CMK (cell line): Measurements from ENCODE around the gene BRD7.

Source experiments
- DNase-seq: peaks from one replicate; pipeline ENCODE4 v3.0.0-alpha.2; 2010; ENCODE audit warnings: low read depth

Gene BRD7

DNA sequence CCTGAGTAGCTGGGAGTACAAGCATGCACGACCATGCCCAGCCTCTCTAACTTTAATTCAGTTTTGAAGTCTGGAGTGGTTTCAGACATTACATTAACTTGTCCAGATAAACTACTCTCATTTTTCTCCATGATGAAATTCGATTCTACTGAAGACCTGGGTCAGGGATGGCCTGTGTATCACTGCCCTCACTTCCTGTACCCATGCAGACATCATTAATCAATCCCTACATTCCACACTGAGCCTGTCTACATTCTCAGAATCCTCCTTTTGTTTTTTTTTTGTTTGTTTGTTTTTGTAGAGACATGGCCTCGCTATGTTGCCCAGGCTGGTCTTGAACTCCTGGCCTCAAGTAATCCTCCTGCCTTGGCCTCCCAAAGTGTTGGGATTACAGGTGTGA lies 79.9 kb downstream of the BRD7 start:
- DNase-seq, result no peak

DNA sequence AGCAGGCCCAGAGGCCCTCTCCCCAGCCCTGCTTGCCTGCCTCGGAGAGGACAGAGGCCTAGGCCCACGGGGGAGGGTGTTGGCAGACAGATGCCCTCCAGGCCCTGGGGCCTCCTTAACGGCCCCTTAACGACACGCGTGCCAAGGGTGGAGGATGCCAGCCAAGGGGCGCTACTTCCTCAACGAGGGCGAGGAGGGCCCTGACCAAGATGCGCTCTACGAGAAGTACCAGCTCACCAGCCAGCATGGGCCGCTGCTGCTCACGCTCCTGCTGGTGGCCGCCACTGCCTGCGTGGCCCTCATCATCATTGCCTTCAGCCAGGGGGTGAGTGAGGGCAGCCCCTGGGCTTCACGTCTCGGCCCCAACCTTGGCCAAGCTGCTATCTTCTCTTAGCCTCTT lies 80.8 kb downstream of the BRD7 start:
- DNase-seq, result no peak

DNA sequence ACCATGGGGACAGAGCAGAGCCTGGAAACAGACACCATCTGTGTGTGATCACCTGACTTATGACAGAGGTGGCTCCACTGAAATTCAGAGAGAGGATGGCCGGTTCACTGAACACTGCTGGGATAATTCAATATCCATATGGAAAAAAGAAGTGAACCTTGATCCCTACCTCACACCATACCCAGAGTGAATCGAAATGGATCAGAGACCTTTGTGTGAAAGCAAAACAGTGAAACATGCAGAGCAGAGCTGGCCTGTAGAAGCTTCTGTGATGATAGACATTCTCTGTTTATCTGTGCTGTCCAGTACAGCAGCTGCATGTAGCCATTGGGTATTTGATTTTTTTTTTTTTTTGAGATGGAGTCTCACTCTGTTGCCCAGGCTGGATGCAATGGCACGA lies 82.1 kb downstream of the BRD7 start:
- no peak for DNase-seq

DNA sequence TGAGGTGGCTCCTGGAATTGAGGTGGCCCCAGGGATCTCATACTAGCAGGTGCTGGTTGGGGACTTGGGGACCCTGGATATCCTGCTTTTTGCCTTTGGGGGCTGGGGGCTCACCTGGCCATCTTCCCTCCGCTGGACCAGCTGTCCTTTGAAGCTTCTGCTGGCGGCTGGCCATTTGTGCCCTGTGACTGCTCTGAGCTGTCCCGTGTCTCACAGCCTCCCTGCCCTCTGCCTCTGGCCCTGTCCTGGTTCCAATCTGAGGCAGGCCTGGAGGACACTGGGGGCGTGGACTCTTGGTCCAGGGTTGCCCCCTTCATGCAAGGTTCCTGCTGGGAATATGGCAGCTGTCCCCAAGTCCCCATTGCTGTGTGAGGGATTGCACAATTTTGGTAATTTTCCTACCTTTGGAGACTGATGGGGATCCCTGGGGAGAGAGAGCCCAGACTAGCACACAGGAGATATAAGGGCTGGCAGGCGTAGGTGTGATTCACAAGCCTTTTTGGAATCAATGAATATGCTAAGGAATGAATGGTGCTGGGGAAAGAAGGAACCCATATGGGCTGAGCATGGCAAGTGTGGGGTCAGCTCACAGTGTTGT lies 83.3 kb downstream of the BRD7 start:
- no peak for DNase-seq

DNA sequence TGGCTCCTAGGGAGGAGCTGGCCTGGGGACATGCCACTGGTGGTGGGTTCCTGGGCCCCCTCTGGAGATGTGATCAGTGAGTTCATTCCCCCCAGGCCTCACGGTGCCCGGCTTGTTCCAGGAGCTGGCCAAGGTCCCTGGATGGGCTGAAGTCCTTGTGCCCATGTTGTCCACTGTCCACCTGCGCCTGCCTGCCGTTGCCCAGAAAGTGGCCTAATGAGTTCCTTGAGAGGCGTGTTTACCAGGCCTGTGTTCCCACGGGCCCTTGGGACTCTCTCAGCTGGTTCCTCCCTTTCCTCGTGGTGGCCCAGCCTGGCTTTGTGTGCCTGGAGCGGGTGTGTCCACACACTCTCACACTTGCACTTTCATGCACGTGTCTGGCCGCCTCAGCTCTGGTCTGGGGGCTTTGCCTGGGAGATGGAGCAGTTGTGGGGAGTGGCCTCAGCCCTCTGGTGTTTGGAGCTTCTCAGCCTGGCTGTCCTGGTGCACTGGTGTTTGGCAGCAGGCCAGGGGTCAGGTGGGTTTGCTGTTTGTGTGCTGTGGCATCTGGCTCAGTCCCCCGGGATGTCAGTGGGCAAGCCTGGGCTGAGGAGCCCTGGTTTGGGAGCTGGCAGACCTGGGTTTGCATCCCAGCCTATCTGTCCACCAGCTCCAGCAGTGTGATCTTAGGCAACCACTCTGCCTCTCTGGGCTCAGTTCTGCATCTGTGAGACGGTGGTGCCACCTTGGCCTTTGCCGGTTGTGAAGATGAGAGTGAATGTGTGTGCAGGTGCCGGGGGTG lies 84.5 kb downstream of the BRD7 start:
- no peak for DNase-seq

DNA sequence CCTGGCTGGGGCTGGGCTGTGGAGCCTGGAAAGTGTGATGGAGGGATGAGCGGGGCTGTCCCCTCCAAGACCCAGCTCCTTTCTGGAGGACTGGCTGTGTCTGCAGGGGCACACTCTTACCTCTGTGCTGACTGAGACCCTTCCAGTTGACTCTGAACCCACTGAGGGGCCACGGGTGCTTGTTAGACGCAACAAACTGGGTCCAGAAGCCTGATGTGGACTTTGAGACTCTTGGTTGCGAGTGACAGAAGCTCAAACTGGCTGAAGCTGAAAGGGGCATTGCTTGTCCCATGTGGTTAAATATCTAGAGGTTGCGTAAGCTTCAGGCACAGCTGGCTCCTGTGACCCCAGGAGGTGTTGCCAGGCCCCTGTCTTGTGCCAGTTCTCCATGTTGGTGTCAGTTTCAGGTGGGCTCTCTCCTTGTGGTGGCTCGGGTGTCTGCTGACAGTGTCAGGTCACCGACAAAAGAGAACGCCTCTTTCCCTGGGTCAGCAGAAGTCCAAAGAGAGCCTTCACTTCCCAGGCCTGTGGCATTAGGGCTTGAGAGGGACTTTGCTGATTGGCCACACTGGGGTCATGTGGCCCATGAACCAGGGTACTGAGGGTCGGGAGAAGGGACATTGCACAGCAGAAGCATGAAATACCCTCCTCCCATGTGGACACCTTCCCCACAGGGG lies 85.7 kb downstream of the BRD7 start:
- DNase-seq, result no peak

DNA sequence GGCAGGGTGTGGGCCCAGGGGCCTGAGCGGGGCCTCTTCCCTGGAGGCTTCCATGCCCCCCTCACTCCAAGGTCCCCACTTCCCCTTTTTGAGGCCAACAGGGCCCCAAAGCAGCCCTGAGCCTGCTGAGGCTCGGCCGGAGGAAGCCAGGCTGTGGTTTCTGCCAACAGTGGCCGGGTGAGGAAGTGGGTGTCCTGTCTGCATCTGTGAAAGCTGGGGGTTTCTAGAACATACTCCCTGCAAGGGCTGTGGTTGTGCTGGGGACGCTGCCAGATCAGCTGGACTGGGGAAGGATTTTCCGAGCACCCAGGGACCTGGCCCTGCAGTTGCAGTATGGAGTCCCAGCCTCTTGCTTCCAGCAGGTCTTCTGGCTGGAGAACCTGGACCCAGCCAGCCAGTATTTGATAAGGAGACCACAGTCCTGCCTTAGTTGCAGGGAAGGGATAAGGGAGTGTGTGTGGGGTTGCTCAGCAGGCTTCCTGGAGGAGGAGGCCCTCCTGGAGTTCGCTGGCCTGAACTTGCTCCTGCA lies 86.7 kb downstream of the BRD7 start:
- DNase-seq, result peak; percentile 81

DNA sequence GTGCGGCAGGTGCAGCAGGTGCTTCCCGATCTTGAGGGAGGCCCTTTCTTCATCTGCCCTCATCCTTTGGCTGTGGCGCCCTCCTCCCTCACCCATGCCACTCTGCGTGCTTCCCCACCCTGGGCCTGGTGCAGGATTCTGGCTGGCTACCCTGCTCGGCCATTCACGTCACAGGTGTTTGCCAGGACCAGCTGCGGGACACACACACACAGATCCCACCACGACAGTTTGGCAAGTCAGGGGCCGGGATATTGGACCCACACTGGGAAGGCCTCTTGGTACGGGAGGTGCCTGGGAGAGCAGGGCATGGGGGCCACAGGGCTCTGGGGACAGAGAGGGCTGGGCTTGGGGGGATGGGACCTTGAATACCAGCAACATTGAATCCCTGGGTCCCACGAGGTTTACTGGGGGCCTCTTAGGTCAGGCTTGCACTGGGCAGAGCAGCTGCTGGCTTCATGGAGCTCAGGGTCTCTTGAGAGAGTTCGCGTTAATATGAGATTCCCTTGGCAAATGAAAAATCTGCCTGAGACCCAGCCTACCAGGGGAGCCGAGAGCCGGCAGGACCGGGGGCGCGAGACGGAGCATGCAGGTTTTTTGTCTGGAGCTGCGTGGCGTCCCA lies 87.3 kb downstream of the BRD7 start:
- DNase-seq, result no peak

DNA sequence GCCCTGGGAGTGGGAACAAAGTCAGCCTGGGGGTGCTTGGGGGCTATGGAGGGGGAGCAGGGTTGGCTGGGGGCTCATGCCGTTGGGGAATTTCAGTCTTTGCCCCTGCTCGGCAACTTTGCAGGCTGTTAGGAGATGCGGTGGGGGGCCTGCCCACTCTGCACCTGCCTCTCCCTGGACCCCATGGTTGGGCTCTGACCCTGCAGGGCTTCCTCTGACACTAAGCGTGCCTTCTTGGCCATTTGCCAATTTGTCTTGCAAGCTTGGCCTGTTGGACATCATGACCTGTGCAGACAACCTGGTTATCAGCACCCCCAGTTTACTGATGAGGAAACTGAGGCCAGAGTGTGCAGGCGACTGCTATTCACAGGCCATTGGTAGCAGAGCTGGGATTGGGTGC lies 87.9 kb downstream of the BRD7 start:
- no peak for DNase-seq

DNA sequence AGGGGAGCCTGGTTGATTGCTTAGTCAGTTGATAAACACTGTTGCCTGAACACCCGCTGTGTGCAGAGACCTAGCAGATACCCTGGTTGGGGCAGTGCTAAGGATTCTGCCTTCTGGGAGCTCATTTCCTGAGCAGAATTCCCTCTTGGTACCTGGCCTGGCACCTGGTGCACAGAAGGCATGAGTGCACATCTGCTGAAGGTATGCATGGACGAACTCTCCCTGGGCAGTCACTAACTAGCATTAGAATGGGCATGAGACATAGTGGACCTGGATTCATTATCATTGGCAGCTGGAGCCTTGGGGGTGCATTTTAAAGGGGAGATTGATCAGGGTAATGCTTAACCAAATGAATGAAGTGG lies 89.3 kb downstream of the BRD7 start:
- DNase-seq, result no peak

DNA sequence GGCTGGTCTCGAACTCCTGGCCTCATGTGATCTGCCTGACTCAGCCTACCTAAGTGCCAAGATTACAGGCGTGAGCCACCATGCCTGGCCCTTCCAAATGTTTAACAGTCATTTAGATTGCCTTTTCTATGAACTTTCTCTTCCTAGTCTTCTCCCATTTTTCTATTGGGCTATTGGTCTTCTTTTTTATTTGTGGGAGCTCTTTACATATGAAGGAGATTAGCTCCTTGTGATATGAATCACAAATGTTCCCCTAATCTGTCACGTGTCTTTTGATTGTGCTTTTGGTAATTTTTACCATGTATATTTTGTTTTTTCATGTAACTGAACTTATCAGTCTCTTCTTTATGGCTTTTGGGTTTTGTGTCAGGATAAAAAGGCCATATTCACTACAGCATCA lies 90.5 kb downstream of the BRD7 start:
- no peak for DNase-seq

DNA sequence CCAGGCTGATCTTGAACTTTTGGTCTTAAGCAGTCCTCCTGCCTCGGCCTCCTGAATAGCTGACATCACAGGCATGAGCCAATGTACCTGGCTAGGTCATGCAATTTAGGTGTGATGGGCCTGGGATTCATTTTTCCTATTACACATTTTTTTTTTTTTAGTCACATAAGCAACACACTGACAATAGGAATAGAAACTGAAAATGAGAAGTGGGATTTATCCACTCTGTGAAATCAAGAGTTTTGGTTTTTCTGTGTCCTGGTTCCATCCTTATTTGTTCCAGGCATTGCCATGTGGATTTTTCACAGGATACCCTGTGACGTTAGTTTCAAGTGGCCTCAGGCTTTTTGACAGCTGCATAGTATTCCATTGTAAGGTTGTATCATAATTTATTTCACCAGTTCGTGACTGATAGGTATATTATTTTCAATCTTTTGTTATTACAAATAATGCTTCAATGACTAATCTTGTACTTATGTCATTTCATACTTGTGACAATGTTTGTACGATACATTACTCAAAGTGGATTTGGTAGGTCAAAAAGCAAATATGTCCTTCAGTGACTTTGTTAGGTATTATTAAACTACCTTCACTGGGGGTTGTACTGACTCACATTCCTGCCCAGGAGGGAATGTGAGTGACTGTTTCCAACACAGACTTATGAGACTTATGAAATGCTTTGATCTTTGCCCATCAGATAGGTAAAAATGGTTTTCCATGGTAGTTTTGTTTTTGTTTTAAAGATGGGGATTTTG lies 91.8 kb downstream of the BRD7 start:
- DNase-seq, result no peak

DNA sequence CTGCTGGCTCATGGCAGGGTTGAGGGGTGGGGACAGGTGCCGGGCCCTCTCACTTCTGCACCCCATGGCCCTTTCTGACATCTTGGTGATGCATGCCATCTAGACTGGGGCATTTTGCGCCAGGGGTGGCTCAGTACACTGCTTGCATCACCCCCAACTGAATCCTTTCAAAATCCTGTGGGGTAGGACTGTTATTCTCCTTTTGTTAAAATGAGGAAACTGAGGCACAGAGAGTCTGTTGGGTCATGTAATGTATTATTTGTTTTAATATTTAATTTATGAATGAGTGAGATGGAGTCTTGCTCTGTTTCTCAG lies 92.5 kb downstream of the BRD7 start:
- no peak for DNase-seq

DNA sequence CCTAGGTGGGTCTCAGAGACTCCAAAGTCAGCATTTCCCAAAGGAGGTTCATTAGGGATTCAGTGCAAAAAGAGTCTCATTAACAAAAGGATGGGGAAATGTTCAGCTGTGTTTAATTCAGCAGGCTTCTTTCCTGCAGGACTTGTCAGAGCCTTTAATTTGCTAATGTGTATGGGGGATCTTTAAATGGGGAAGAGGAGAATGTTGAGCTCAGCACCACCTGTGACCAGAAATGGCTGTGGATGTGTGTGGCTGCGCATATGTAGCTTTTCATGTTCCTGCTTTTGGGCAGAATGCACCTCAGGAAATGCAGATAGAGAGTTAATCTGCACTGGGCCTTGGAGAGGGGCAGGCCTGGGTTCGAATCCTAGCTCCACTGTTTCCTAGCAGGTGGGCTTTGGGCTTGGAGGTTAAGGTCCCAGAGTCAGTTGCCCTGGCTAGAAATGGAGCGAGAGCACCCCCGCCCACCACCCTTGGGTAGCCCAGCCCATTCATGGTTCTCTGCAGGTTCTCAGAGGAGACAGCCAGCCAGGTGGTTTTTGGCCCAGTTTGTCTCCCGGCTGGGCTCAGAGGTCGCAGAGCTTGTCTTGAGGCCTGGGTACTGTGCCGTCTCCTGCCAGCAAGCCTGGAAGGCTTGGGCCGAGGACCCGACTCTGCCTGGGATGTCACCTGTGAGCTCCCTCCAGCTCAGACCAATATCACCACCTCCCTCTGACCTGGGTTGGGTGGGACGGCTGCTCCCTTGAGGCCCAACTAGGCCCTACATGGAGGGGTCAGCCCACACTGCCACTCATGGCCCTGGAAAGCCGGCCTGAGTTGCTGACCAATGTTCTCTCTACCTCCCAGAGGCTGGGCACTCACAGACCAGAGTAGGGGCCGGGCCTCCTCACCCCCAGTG lies 93.1 kb downstream of the BRD7 start:
- DNase-seq, result no peak

DNA sequence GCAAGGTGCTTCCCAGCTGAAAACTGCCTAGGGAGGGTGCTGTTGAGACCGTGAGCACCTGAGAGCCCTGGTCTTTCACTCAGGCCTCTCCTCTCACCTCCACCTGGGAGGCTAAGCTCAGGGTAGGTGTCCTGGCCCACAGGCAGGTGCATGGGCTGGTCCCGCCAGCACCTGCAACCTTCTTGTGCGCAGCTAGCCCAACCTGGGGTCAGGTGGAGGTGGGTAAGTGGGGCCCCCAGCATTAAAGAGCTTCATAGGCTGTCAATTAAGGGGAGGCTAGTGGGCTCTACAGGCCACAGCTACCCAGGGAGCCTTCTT lies 93.7 kb downstream of the BRD7 start:
- no peak for DNase-seq

DNA sequence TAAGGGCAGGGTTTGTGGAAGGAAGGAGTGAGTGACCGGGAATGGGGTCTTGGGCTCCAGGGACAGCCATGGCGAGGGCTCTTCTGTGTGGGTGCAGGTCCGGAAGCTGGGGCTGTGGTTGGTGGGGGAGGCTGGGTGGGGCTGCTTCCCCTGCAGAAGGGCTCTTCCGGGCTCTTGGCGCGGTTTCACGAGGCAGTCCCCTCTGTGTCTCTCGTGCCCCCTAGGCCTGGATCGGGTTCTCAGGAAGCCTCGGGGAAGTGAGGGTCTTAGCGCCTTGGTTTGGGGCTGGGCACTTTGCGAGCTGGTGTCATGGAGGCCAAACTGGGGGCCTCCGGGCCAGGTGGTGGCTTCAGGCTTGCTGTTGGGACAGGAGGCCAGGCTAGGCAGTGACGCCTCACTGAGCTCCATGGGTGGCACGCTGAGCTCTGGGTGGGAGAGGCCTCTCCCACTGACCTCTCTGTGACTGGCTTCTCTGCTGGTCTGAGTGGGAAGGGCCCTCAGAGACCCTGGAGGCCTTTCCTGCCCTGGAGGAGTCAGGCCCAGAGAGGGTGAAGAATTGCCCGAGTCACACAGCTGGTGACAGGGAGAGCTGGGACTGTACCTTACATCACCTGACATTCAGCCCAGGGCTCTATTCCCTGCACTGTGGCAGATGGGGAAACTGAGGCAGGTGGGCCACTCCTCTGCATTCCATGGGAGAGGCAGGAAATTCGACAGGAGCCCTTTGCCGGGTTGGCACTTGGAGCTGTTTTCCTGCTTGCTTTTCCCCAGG lies 94.3 kb downstream of the BRD7 start:
- peak; percentile 77 for DNase-seq

DNA sequence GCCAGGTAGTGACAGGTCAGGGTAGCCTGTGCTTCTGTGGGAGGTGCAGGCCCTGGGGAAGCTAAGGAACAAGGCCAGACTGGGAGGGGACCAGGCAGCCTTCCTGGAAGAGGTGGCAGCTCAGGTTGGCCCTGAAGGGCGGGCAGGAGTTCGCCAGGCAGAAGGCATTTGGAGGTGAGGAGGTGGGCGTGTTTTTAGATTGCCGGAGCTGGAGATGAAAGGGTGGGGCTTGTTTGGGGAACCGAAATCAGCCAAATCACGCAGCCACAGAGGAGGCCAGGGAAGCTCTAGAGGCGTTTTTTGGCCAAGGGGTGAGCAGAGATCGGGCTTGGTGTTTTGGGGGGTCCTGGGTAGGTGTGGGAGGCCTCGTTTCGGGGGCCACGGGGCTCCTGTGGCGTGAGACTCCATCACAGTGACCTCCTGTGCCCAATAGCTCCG lies 94.9 kb downstream of the BRD7 start:
- no peak for DNase-seq

DNA sequence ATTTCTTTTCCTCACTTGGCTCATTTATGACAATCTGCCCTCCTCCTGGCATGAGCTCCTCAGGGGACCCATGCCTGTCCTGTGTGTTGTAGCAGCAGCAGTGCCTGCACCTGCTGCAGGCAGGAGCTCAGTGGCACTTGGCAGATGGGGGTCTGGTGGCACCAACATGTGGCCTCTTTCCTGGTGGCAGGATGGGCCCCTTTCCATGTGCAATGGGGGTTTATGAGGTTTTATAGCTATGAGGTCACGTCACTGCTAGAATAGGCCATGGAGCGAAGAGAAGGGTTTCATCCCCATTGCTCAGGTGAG lies 95.5 kb downstream of the BRD7 start:
- DNase-seq, result no peak

DNA sequence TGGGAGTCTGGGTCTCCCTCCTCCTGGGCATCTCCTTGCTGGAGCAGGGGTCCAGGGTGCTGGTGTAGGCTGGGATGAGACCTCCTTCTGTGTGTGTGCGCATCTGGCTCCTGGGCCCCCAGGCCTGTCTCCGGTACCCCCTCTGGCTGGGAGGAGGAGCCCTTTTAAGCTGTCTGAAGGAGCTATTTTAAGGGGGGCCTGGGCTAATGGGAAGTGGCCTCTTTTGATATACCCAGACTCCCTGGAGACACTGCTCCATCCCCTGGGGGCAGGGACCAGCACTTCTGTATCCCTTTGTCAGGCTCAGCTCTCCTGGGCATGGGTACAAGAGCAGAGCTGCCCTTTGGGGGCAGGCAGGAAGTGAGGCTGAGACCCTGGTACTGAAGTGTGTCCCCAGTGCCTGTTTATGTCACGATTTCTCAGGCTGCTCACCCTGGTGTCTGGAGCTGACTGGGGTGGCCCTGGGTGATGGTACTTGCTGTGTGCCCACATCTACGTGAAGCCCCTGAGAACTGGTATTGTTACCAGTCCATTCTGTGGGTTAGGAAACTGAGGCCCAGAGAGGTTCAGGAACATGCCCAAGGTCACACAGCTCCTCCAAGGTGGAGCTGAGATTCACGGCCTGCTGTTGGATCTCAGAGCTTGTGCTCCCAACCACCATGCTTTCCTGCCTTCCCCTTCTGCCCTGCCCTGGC lies 96.0 kb downstream of the BRD7 start:
- DNase-seq, result no peak

DNA sequence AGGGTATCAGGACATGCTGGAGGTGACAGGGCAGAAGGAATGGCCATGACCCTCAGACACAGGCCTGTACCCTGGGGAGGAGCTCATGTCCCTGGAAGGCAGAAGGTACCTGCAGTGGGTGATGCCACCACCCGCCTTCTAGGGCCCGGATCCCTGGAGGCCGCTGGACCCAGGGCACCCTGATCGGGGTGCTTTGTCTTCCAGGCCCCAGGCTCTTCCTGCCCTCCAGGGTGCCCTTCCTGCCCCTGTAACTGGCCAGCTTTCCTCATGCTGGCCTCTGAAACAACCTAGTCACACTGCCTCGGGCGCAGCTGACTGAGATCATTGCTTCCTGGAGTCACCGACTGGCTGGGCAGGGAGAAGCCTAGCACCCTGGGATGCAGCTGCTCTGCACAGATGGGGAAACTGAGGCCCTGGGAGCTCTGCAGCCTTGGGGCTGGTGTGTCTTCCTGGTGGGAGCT lies 96.6 kb downstream of the BRD7 start:
- DNase-seq, result no peak
